Measurements from ENCODE around the gene TMEFF1.

DNA sequence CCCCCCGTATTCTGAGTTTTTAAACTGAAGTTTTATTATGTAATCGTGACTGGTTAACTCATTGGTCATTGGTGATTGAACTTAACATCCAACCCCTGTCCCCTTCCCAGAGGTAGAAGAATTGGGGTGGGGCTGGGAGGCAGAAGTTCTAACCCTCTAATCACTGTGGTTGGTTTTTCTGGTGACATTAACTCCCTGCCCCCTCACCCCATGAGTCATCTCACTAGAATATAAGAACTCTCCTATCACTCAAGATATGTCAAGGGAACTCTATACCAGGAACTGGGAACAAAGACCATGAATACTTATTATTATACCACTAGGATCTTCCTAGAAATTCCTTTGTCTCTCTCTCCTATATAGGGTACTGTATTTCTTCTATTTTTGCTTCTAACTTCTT, 52.6 kb downstream of the TMEFF1 start:
- TF ChIP-seq, protein P1, sequence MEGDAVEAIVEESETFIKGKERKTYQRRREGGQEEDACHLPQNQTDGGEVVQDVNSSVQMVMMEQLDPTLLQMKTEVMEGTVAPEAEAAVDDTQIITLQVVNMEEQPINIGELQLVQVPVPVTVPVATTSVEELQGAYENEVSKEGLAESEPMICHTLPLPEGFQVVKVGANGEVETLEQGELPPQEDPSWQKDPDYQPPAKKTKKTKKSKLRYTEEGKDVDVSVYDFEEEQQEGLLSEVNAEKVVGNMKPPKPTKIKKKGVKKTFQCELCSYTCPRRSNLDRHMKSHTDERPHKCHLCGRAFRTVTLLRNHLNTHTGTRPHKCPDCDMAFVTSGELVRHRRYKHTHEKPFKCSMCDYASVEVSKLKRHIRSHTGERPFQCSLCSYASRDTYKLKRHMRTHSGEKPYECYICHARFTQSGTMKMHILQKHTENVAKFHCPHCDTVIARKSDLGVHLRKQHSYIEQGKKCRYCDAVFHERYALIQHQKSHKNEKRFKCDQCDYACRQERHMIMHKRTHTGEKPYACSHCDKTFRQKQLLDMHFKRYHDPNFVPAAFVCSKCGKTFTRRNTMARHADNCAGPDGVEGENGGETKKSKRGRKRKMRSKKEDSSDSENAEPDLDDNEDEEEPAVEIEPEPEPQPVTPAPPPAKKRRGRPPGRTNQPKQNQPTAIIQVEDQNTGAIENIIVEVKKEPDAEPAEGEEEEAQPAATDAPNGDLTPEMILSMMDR (IDR thresholded peaks at IDR 0.05): no peak
- no peak for TF ChIP-seq POLR2A (IDR thresholded peaks at IDR 0.05)

Data from right lobe of liver (tissue), 4 donors.